ENCODE measurements around the gene ERCC8.

Gene ERCC8

DNA sequence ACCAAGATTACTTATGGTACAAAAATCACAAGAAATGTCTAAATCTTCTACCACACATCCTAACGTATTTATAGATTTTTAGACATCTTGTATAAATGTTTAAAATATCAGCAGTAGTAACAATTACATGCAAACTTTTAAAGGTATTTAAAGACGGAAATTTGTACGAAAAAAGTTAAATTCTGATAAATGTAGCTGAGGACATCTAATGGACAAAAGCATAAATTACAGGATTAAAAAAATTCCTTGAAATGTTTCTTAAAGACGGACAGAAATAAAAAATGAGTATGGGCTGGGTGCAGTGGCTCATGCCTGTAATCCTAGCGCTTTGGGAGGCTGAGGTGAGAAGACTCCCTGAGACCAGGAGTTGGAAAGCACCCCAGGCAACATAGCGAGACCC is 15.8 kb downstream of the ERCC8 start:
- Histone ChIP-seq H2BK120ac (ENCODE audit: low read depth, low read length) (no peak overlapping the region), H2AFZ (ENCODE audit: low read depth, low read length) (no peak overlapping the region), H3K23ac (ENCODE audit: low read length in 2 of 2) (no peak overlapping the region), H3K18ac (ENCODE audit: low read depth in 1 of 2, low read length in 2 of 2) (no peak overlapping the region), H2BK12ac (ENCODE audit: low read length in 2 of 2) (no peak overlapping the region), H4K91ac (ENCODE audit: low read length) (no peak overlapping the region), H3K27me3 (ENCODE audit: control insufficient read depth in 1 of 2, insufficient read depth in 1 of 2, low read length in 2 of 2) (no peaks in the 10 kb centered on the region), H3K4ac (ENCODE audit: low read depth in 1 of 2, low read length in 2 of 2) (no peak overlapping the region), H3K79me1 (replicated peaks; ENCODE audit: low read length, poor library complexity, severe bottlenecking) (peaks cover 7% of the 10 kb centered on the region), H3K9ac (ENCODE audit: low read length) (no peak overlapping the region), H4K8ac (ENCODE audit: low read length) (no peak overlapping the region), H3K4me2 (ENCODE audit: low read length, poor library complexity, severe bottlenecking) (no peak overlapping the region), H3K14ac (ENCODE audit: low read length in 2 of 2) (no peak overlapping the region), H2BK5ac (ENCODE audit: low read depth, low read length, poor library complexity, severe bottlenecking) (no peak overlapping the region), H3K9me3 (ENCODE audit: control insufficient read depth, low read length) (no peaks in the 10 kb centered on the region), H3K27ac (ENCODE audit: low read length, poor library complexity, severe bottlenecking) (no peak overlapping the region), H2AK5ac (ENCODE audit: low read length, severe bottlenecking) (no peak overlapping the region), H3K36me3 (ENCODE audit: control insufficient read depth in 1 of 2, insufficient read depth in 2 of 2, low read depth in 1 of 2, low read length in 2 of 2) (peaks cover 0 to 19% of the 10 kb centered on the region in 2 experiments), H2BK15ac (ENCODE audit: low read depth, poor library complexity, severe bottlenecking) (no peak overlapping the region), H3K4me3 (ENCODE audit: insufficient read depth in 1 of 2, low read depth in 1 of 2, low read length in 2 of 2) (no peak overlapping the region), H3K4me1 (ENCODE audit: control insufficient read depth, insufficient read depth, low read depth, low read length) (no peaks in the 10 kb centered on the region)
- WGBS: 88% methylated on average over 2 of the region's 6 CpGs
- peak; percentile 13 for DNase-seq

DNA sequence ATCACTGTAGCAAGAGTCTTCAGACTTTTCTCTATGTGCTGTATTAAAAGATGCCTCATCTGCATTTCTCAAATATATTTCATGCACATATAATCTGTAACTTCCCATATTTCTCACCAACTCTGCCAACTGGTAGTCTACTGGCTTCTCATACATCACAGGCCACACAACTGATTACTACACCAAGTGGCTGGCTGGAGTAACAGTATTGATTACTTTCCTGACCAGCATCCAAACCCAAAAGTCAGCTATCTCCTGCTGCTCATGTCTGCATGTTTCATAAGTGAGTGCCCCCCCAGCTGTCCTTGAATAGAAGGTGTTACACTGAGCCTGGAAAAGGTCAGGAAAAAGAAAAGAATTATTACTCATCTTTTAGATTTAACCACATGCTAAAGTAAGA is 17.4 kb downstream of the ERCC8 start:
- no peak overlapping the region for H2AK5ac ChIP-seq (ENCODE audit: low read length, severe bottlenecking)
- no peak overlapping the region for H2BK12ac ChIP-seq (ENCODE audit: low read length in 2 of 2)
- H3K4me1 ChIP-seq (ENCODE audit: control insufficient read depth, insufficient read depth, low read depth, low read length): no peaks in the 10 kb centered on the region
- H3K9ac ChIP-seq (ENCODE audit: low read length): no peak overlapping the region
- peaks cover 7% of the 10 kb centered on the region for H3K79me1 ChIP-seq (replicated peaks; ENCODE audit: low read length, poor library complexity, severe bottlenecking)
- no peak overlapping the region for H2BK120ac ChIP-seq (ENCODE audit: low read depth, low read length)
- no peak overlapping the region for H4K8ac ChIP-seq (ENCODE audit: low read length)
- H3K14ac ChIP-seq (ENCODE audit: low read length in 2 of 2): no peak overlapping the region
- H3K23ac ChIP-seq (ENCODE audit: low read length in 2 of 2): no peak overlapping the region
- H2AFZ ChIP-seq (ENCODE audit: low read depth, low read length): no peak overlapping the region
- H3K36me3 ChIP-seq (ENCODE audit: control insufficient read depth in 1 of 2, insufficient read depth in 2 of 2, low read depth in 1 of 2, low read length in 2 of 2): peaks cover 0 to 19% of the 10 kb centered on the region in 2 experiments
- no peaks in the 10 kb centered on the region for H3K9me3 ChIP-seq (ENCODE audit: control insufficient read depth, low read length)
- no peak overlapping the region for H3K27ac ChIP-seq (ENCODE audit: low read length, poor library complexity, severe bottlenecking)
- no peak overlapping the region for H2BK5ac ChIP-seq (ENCODE audit: low read depth, low read length, poor library complexity, severe bottlenecking)
- no peak overlapping the region for H3K18ac ChIP-seq (ENCODE audit: low read depth in 1 of 2, low read length in 2 of 2)
- no peaks in the 10 kb centered on the region for H3K27me3 ChIP-seq (ENCODE audit: control insufficient read depth in 1 of 2, insufficient read depth in 1 of 2, low read length in 2 of 2)
- H3K4me2 ChIP-seq (ENCODE audit: low read length, poor library complexity, severe bottlenecking): no peak overlapping the region
- H4K91ac ChIP-seq (ENCODE audit: low read length): no peak overlapping the region
- no peak overlapping the region for H3K4me3 ChIP-seq (ENCODE audit: insufficient read depth in 1 of 2, low read depth in 1 of 2, low read length in 2 of 2)
- no peak for DNase-seq
- H3K4ac ChIP-seq (ENCODE audit: low read depth in 1 of 2, low read length in 2 of 2): no peak overlapping the region
- no peak overlapping the region for H2BK15ac ChIP-seq (ENCODE audit: low read depth, poor library complexity, severe bottlenecking)

DNA sequence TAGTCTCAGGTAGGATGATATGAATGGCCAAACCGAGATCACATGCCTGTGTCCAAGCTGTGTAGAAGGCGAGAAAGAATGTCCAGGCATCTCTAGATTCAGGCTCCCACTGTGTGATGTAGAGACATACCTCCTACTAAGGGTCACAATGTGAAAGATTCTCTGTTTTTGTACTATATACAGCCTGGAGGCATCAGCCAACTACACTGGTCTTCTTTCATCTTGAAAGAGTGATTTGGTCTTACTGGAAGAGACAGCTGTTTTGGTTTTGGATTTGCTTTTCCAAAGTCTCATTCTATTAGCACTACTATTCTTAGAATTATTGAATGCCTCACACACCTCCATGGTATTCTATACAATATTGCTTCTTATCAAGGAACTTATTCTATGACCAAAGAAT is 26.4 kb downstream of the ERCC8 start:
- Histone ChIP-seq H3K4me3 (ENCODE audit: insufficient read depth in 1 of 2, low read depth in 1 of 2, low read length in 2 of 2) (no peak overlapping the region), H3K18ac (ENCODE audit: low read depth in 1 of 2, low read length in 2 of 2) (no peak overlapping the region), H2BK15ac (ENCODE audit: low read depth, poor library complexity, severe bottlenecking) (no peak overlapping the region), H3K4ac (ENCODE audit: low read depth in 1 of 2, low read length in 2 of 2) (no peak overlapping the region), H2AFZ (ENCODE audit: low read depth, low read length) (no peak overlapping the region), H3K27ac (ENCODE audit: low read length, poor library complexity, severe bottlenecking) (no peak overlapping the region), H2AK5ac (ENCODE audit: low read length, severe bottlenecking) (no peak overlapping the region), H3K79me1 (replicated peaks; ENCODE audit: low read length, poor library complexity, severe bottlenecking) (no peaks in the 10 kb centered on the region), H3K36me3 (ENCODE audit: control insufficient read depth in 1 of 2, insufficient read depth in 2 of 2, low read depth in 1 of 2, low read length in 2 of 2) (peaks cover 0 to 28% of the 10 kb centered on the region in 2 experiments), H3K9me3 (ENCODE audit: control insufficient read depth, low read length) (no peaks in the 10 kb centered on the region), H3K23ac (ENCODE audit: low read length in 2 of 2) (no peak overlapping the region), H3K4me2 (ENCODE audit: low read length, poor library complexity, severe bottlenecking) (no peak overlapping the region), H3K9ac (ENCODE audit: low read length) (no peak overlapping the region), H2BK12ac (ENCODE audit: low read length in 2 of 2) (no peak overlapping the region), H2BK5ac (ENCODE audit: low read depth, low read length, poor library complexity, severe bottlenecking) (no peak overlapping the region), H3K4me1 (ENCODE audit: control insufficient read depth, insufficient read depth, low read depth, low read length) (no peaks in the 10 kb centered on the region), H3K14ac (ENCODE audit: low read length in 2 of 2) (no peak overlapping the region), H2BK120ac (ENCODE audit: low read depth, low read length) (no peak overlapping the region), H4K91ac (ENCODE audit: low read length) (no peak overlapping the region), H3K27me3 (ENCODE audit: control insufficient read depth in 1 of 2, insufficient read depth in 1 of 2, low read length in 2 of 2) (no peaks in the 10 kb centered on the region), H4K8ac (ENCODE audit: low read length) (no peak overlapping the region)
- 100% methylated on average over 2 of the region's 2 CpGs for WGBS
- no peak for DNase-seq

DNA sequence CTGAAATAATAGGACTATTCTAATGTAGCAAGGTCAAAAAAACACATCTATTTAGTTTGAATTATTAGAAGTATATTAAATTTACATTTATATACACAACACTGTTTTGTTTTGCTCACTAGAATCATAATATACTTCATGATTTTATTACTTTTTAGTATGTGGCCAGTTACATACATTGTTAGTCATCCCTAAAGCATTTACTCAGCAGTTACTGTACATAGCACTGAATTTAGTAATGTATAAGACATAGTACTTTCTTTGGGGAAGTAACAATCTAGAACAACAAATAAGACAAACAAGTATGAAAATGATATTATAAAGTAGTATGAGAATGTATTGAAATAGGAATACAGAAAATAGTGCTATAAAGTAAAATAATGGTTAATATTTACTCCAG is 28.2 kb downstream of the ERCC8 start:
- Histone ChIP-seq H3K9me3 (ENCODE audit: control insufficient read depth, low read length) (no peaks in the 10 kb centered on the region), H3K4me1 (ENCODE audit: control insufficient read depth, insufficient read depth, low read depth, low read length) (no peaks in the 10 kb centered on the region), H2BK12ac (ENCODE audit: low read length in 2 of 2) (no peak overlapping the region), H3K36me3 (ENCODE audit: control insufficient read depth in 1 of 2, insufficient read depth in 2 of 2, low read depth in 1 of 2, low read length in 2 of 2) (peaks cover 0 to 28% of the 10 kb centered on the region in 2 experiments), H4K8ac (ENCODE audit: low read length) (no peak overlapping the region), H2AK5ac (ENCODE audit: low read length, severe bottlenecking) (no peak overlapping the region), H2BK120ac (ENCODE audit: low read depth, low read length) (no peak overlapping the region), H3K79me1 (replicated peaks; ENCODE audit: low read length, poor library complexity, severe bottlenecking) (no peaks in the 10 kb centered on the region), H2BK15ac (ENCODE audit: low read depth, poor library complexity, severe bottlenecking) (no peak overlapping the region), H2BK5ac (ENCODE audit: low read depth, low read length, poor library complexity, severe bottlenecking) (no peak overlapping the region), H3K4me3 (ENCODE audit: insufficient read depth in 1 of 2, low read depth in 1 of 2, low read length in 2 of 2) (no peak overlapping the region), H3K4ac (ENCODE audit: low read depth in 1 of 2, low read length in 2 of 2) (no peak overlapping the region), H3K23ac (ENCODE audit: low read length in 2 of 2) (no peak overlapping the region), H3K27ac (ENCODE audit: low read length, poor library complexity, severe bottlenecking) (no peak overlapping the region), H3K18ac (ENCODE audit: low read depth in 1 of 2, low read length in 2 of 2) (no peak overlapping the region), H3K27me3 (ENCODE audit: control insufficient read depth in 1 of 2, insufficient read depth in 1 of 2, low read length in 2 of 2) (no peaks in the 10 kb centered on the region), H4K91ac (ENCODE audit: low read length) (no peak overlapping the region), H3K4me2 (ENCODE audit: low read length, poor library complexity, severe bottlenecking) (no peak overlapping the region), H2AFZ (ENCODE audit: low read depth, low read length) (no peak overlapping the region), H3K9ac (ENCODE audit: low read length) (no peak overlapping the region), H3K14ac (ENCODE audit: low read length in 2 of 2) (no peak overlapping the region)
- DNase-seq: no peak
